Fibroblast of mammary gland (primary cell): ENCODE data around the gene COG3.
"Not testable (repeated sequence)": the region's sequence is repeated elsewhere in the genome, so short reads cannot be mapped to it uniquely, and the experiment has no call there.

Experiments
- DNase-seq: peaks from one replicate; pipeline ENCODE4 v3.0.0-alpha.2; 2010; ENCODE audit warnings: low read depth
- H3K4me3 ChIP-seq: 2 replicates; pipeline ENCODE4 v1.5.1; 2011; ENCODE audit warnings: low read depth, mild to moderate bottlenecking, low read length, moderate library complexity; ENCODE audit not compliant: control insufficient read depth
- TF ChIP-seq, protein P1 (sequence below): conservative IDR thresholded peaks from 2 replicates; pipeline ENCODE4 v1.5.1; 2011; ENCODE audit warnings: low read depth, low read length, inconsistent platforms; ENCODE audit not compliant: control insufficient read depth, insufficient read depth

The COG3 gene, protein sequence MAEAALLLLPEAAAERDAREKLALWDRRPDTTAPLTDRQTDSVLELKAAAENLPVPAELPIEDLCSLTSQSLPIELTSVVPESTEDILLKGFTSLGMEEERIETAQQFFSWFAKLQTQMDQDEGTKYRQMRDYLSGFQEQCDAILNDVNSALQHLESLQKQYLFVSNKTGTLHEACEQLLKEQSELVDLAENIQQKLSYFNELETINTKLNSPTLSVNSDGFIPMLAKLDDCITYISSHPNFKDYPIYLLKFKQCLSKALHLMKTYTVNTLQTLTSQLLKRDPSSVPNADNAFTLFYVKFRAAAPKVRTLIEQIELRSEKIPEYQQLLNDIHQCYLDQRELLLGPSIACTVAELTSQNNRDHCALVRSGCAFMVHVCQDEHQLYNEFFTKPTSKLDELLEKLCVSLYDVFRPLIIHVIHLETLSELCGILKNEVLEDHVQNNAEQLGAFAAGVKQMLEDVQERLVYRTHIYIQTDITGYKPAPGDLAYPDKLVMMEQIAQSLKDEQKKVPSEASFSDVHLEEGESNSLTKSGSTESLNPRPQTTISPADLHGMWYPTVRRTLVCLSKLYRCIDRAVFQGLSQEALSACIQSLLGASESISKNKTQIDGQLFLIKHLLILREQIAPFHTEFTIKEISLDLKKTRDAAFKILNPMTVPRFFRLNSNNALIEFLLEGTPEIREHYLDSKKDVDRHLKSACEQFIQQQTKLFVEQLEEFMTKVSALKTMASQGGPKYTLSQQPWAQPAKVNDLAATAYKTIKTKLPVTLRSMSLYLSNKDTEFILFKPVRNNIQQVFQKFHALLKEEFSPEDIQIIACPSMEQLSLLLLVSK

DNA sequence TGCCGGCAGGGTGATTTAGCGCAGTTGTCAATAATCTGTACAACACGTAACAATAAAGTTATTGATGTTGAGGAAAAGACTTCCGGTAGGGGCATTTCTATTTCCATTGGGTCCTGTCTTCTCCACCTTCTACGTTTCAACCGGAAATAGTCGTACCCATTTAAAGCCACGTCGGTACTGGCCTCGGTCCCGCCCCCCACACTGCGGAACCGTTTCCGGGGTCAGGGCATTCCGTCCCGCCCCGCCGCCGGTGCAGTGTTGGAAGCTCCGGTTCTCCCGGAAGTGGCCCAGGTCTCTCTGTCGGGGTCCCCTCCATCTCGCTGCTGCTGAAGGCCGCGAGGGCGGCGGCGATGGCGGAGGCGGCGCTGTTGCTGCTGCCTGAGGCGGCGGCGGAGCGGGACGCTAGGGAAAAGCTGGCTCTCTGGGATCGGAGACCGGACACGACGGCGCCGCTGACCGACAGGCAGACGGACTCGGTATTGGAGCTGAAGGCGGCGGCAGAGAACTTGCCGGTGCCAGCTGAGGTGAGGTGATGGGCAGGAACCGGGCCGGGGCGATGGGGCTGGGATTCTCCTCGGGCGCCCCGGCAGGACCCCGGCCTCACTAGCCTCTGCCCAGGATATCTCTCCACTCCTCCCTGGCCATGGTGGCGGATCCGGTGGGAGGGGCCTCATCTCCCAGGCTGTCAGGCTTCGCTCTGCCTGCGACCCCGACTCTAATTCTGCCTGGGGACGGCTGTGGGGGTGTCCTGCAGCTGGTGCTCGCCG lies at the start of gene COG3:
COG3 (plus strand) TSS at position 253 of the 767 bp plus-strand sequence; CDS start at position 351, 98 bp downstream.
- peak; percentile 96 for DNase-seq
- peak within 1 kb of the TSS; percentile 89 for H3K4me3 ChIP-seq
- TF ChIP-seq, protein P1, sequence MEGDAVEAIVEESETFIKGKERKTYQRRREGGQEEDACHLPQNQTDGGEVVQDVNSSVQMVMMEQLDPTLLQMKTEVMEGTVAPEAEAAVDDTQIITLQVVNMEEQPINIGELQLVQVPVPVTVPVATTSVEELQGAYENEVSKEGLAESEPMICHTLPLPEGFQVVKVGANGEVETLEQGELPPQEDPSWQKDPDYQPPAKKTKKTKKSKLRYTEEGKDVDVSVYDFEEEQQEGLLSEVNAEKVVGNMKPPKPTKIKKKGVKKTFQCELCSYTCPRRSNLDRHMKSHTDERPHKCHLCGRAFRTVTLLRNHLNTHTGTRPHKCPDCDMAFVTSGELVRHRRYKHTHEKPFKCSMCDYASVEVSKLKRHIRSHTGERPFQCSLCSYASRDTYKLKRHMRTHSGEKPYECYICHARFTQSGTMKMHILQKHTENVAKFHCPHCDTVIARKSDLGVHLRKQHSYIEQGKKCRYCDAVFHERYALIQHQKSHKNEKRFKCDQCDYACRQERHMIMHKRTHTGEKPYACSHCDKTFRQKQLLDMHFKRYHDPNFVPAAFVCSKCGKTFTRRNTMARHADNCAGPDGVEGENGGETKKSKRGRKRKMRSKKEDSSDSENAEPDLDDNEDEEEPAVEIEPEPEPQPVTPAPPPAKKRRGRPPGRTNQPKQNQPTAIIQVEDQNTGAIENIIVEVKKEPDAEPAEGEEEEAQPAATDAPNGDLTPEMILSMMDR, result peak; percentile 40

DNA sequence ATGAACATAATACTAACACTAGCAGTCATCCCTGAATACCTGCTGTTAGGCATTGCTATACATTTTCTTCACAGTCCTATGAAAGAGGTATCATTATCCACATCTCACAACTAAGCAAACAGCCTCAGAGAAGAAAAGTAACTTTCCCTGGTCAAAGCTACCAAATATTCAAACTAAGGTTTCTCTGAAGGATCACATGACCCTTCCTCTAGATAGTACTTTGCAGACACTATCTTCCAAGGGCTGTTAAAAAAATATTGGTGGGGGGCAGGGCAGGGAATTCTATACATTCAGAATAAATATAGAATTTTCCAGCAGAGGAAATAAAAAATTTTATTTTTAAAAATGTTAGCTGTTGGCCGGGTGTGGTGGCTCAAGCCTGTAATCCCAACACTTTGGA lies 49.6 kb upstream of the COG3 start:
- no peak for DNase-seq
- peak overlapping the region; percentile 45 for H3K4me3 ChIP-seq
- TF ChIP-seq, protein P1, result no peak

DNA sequence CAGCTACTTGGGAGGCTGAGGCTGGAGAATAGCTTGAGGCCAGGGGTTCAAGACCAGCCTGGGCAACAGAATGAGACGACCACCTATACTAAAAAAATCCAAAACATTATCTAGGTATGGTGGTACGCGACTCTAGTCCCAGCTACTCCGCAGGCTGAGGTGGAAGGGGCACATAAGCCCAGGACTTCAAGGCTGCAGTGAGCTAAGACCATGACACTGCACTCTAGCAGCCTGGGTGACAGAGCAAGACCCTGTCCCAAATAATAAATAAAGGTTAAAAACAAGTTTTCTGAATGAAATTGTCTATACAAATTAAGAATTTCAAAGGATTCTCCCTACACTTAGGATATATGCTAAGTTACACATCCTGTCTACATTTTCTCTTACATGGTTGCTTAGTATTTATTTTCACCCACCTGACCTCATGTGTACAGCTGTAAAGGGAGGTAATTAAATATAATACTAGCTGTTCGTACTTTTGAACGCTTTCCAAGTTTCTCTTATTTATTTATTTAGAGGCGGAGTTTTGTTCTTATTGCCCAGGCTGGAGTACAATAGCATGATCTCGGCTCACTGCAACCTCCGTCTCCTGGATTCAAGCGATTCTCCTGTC lies 48.1 kb upstream of the COG3 start:
- TF ChIP-seq, protein P1, result no peak
- H3K4me3 ChIP-seq, result peak overlapping the region; percentile 78
- no peak for DNase-seq

DNA sequence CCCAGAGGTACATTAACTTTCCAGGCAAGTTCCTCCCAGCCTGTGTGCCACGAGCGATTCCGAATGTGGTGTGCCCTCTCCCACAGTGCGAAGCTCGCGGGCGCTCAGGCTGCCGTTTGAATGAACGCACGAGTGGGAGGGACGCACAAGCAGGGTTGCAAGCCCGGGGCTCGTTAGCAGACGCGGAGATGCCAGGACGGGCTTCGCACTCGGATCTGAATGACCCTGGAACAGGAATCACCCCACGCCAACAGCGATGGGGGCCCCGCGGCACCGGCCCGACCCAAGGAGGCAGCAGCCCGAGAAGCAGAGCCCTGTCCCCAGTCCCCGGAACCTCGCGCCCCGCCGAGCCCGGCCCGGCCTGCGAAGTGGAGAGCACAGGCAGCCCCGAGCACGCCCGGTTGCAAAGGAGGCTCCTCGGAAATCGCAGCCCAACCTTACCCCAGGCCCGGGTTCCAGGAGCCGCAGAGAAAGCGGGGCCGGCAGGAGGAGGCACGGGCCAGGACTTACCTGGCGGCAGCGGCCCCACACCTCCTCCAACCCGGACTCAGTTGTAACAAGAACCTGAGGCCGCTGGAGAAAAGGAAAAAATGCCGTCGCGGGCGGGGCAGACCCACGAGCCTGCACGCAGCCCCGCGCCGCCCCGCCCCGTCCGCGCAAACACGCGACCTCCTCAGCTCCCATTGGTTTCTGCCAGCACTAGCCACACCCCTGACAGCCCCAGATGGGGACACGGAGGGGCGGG lies 46.8 kb upstream of the COG3 start, which contains the start of gene SLC25A30:
SLC25A30 (minus strand) TSS at position 584 of the 745 bp plus-strand sequence. CDS start 6,948 bp downstream, outside the sequence.
- peak within 1 kb of the TSS; percentile 78 for H3K4me3 ChIP-seq
- TF ChIP-seq, protein P1, result no peak
- DNase-seq, result peak; percentile 80

DNA sequence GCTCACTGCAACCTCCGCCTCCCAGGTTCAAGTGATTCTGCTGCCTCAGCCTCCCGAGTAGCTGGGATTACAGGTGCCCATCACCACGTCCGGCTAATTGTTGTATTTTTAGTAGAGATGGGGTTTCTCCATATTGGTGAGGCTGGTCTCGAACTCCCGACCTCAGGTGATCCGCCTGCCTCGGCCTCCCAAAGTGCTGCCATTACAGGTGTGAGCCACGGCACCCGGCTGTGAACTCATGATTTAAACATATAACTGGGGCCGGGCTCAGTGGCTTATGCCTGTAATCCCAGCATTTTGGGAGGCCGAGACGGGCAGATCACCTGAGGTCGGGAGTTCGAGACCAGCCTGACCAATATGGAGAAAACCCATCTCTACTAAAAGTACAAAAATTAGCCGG lies 45.4 kb upstream of the COG3 start:
- not testable (repeated sequence) for H3K4me3 ChIP-seq, DNase-seq

DNA sequence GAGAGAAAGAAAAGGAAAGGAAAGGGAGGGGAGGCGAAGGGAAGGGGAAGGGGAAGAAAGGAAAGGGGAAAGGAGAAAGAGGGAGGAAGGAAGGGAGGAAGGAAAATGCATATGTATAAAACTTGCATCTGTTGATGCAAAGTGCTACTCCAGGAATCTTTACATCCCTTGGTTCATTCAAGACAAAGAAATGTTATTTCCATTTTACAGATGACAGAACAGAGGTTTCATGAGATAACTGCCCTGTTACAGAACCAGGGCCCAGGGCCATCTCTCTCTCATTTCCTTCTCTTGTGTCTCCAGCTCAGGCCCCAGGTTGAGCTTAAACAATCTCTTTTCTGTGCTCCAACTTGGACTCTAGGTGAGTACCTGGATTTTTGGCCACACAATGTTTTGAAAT lies 44.8 kb upstream of the COG3 start:
- H3K4me3 ChIP-seq, result no peak overlapping the region
- TF ChIP-seq, protein P1, result no peak
- DNase-seq, result no peak
